Measurements from ENCODE around the gene GSG1L. TPM values are rescaled to one million over a fixed set of nuclear protein-coding genes. Genes with fewer than 3 reads are reported as not detected.
A peak's percentile ranks its signal among the peaks of the same experiment; 100 is the strongest.

The GSG1L gene
- total and polyA plus RNA-seq, 9 of the 15 experiments (the other 6 are each of a cell fraction or from before 2014, with no cell fraction given): not detected

DNA sequence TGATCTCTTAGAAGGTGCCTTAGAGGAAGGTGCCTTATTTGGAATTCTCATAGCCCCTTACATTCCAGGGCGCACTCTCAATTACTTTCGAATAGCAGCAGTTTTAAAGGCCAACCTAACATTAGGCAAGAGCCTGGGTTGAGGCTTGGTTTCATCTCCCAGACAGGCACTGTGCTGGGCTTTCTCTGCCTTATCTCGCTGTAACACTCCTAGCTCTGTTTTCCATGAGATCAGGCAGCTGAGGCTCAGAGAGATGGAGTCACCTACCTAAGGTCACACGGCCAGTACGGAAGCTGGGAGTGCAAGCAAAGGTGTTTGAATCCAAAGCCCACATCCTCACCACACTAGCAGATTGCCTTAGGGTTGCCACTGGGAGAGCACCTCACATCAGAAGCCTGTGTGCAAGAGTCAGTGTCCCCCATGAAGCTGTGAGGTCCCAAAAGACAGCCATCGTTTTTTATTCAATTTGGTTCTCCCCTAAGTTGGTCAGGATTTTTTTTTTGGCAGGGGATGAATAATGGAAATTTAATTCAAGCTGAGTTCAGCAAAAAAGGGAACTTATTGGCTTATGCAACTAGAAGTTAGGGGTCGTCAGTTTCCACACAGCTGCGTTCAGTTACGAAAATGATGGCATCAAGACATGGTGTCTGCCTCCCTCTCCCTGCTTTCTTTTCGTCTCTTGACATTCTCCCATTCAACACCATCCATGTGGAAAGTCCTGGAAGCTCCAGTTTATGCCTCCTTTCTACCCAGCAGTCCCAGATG is 307.1 kb downstream of the GSG1L start (continued):
- TF ChIP-seq, protein P1, sequence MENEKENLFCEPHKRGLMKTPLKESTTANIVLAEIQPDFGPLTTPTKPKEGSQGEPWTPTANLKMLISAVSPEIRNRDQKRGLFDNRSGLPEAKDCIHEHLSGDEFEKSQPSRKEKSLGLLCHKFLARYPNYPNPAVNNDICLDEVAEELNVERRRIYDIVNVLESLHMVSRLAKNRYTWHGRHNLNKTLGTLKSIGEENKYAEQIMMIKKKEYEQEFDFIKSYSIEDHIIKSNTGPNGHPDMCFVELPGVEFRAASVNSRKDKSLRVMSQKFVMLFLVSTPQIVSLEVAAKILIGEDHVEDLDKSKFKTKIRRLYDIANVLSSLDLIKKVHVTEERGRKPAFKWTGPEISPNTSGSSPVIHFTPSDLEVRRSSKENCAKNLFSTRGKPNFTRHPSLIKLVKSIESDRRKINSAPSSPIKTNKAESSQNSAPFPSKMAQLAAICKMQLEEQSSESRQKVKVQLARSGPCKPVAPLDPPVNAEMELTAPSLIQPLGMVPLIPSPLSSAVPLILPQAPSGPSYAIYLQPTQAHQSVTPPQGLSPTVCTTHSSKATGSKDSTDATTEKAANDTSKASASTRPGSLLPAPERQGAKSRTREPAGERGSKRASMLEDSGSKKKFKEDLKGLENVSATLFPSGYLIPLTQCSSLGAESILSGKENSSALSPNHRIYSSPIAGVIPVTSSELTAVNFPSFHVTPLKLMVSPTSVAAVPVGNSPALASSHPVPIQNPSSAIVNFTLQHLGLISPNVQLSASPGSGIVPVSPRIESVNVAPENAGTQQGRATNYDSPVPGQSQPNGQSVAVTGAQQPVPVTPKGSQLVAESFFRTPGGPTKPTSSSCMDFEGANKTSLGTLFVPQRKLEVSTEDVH (IDR thresholded peaks at IDR 0.05; ENCODE audit: low read depth, partially characterized antibody): no peak
- TF ChIP-seq NR2C1 (IDR thresholded peaks at IDR 0.05) (0 out of 2 replicates have a peak, but pooled peaks have one; percentile 31), NR2C1 (tag; IDR thresholded peaks at IDR 0.05) (no peak), CEBPB (tag; IDR thresholded peaks at IDR 0.05) (peak; percentile 87), NR2C2 (CRISPR knock-in tag; IDR thresholded peaks at IDR 0.05) (no peak), NR2C2 (tag; IDR thresholded peaks at IDR 0.05) (no peak), SOX6 (IDR thresholded peaks at IDR 0.05) (peak; percentile 56), SIN3A (IDR thresholded peaks at IDR 0.05; ENCODE audit: borderline replicate concordance in 2 of 2, control insufficient read depth in 1 of 2, low read depth in 2 of 2, low read length in 2 of 2) (no peak), ILF3 (IDR thresholded peaks at IDR 0.05; ENCODE audit: borderline replicate concordance) (no peak), CTBP1 (IDR thresholded peaks at IDR 0.05; ENCODE audit: borderline replicate concordance) (0 out of 2 replicates have a peak, but pooled peaks have one; percentile 47)
- TF ChIP-seq, protein P2, sequence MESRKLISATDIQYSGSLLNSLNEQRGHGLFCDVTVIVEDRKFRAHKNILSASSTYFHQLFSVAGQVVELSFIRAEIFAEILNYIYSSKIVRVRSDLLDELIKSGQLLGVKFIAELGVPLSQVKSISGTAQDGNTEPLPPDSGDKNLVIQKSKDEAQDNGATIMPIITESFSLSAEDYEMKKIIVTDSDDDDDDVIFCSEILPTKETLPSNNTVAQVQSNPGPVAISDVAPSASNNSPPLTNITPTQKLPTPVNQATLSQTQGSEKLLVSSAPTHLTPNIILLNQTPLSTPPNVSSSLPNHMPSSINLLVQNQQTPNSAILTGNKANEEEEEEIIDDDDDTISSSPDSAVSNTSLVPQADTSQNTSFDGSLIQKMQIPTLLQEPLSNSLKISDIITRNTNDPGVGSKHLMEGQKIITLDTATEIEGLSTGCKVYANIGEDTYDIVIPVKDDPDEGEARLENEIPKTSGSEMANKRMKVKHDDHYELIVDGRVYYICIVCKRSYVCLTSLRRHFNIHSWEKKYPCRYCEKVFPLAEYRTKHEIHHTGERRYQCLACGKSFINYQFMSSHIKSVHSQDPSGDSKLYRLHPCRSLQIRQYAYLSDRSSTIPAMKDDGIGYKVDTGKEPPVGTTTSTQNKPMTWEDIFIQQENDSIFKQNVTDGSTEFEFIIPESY (CRISPR knock-in tag; IDR thresholded peaks at IDR 0.05): no peak
- TF ChIP-seq, protein P3, sequence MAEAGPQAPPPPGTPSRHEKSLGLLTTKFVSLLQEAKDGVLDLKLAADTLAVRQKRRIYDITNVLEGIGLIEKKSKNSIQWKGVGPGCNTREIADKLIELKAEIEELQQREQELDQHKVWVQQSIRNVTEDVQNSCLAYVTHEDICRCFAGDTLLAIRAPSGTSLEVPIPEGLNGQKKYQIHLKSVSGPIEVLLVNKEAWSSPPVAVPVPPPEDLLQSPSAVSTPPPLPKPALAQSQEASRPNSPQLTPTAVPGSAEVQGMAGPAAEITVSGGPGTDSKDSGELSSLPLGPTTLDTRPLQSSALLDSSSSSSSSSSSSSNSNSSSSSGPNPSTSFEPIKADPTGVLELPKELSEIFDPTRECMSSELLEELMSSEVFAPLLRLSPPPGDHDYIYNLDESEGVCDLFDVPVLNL (CRISPR knock-in tag; IDR thresholded peaks at IDR 0.05; ENCODE audit: low read depth): no peak

Measured in K562 (cell line).